Sigmoid colon (tissue), 7 donors: ENCODE measurements around the gene SARM1. TPM values are rescaled to one million over a fixed set of nuclear protein-coding genes. Genes with fewer than 3 reads are reported as not detected.

Experiments
- DNase-seq: peaks from one replicate; pipeline ENCODE4 v3.0.0-alpha.2; 2019
- H3K27ac ChIP-seq, 4 donors: fragments of 200-600 bp; sonication (generic); one replicate each; pipeline ENCODE4 v1.5.1; 2016 to 2019; ENCODE audit warnings: mild to moderate bottlenecking in 1 of 4
- H3K27me3 ChIP-seq, 3 donors: fragments of 200-600 bp; sonication (generic); one replicate each; pipeline ENCODE4 v1.5.1; 2019; ENCODE audit warnings: mild to moderate bottlenecking in 1 of 3
- H3K36me3 ChIP-seq, 4 donors: fragments of 200-600 bp; sonication (generic); one replicate each; pipeline ENCODE4 v1.5.1; 2016 to 2019
- H3K4me1 ChIP-seq, 4 donors: fragments of 200-600 bp; sonication (generic); one replicate each; pipeline ENCODE4 v1.5.1; 2017 to 2019
- H3K4me3 ChIP-seq, 4 donors: fragments of 200-600 bp; sonication (generic); one replicate each; pipeline ENCODE4 v1.5.1; 2017 to 2019; ENCODE audit warnings: mild to moderate bottlenecking in 2 of 4, moderate library complexity in 1 of 4
- H3K9me3 ChIP-seq, 4 donors: fragments of 200-600 bp in 3 of 4; sonication (generic) in 3 of 4; one replicate each; pipeline versions ENCODE4 v1.5.1 to v1.6.1; 2013 to 2019
- CTCF ChIP-seq, 4 experiments: fragments of 450-650 bp in 3 of 4; fragments of 200-600 bp in 1 of 4; IDR thresholded peaks; one replicate each; pipeline ENCODE4 v1.5.1; 2016 to 2019; ENCODE audit warnings: antibody characterized with exemption in 4 of 4, mild to moderate bottlenecking in 3 of 4, moderate library complexity in 2 of 4
- EP300 ChIP-seq, 4 donors: sonication (generic); formaldehyde crosslinking; IDR thresholded peaks; one replicate each; pipeline ENCODE4 v1.6.1; 2017; ENCODE audit warnings: antibody characterized with exemption in 4 of 4
- POLR2A ChIP-seq, 2 donors: fragments of 450-650 bp; IDR thresholded peaks; one replicate each; pipeline ENCODE4 v1.6.1; 2016; ENCODE audit warnings: antibody characterized with exemption in 2 of 2, mild to moderate bottlenecking in 2 of 2, moderate library complexity in 2 of 2
- POLR2AphosphoS5 ChIP-seq, 4 donors: sonication (generic); formaldehyde crosslinking; IDR thresholded peaks; one replicate each; pipeline ENCODE4 v1.6.1; 2017; ENCODE audit warnings: antibody characterized with exemption in 4 of 4
- WGBS, 2 donors: extraction: QIAGEN DNeasy Blood & Tissue Kit; methylation state at CpG; one replicate each; pipeline ENCODE4 v1.1.7; 2013; 5-methylcytosine and 5-hydroxymethylcytosine counted together
- intact Hi-C: fragments of 100-400 bp; cut with DNase I; formaldehyde crosslinking; loops from one replicate; pipeline ENCODE4 v1.15.1; 2023
- polyA plus RNA-seq, 3 donors: library from polyadenylated mRNA; stranded (reverse); fragments of 200-250 nt; gene quantifications; one replicate each; pipeline ENCODE4 v1.2.3, GENCODE V29; 2013
- total RNA-seq, 4 donors: library from RNA; depleted of rRNA; stranded (reverse); fragments of >200 nt; gene quantifications; one replicate each; pipeline ENCODE4 v1.1.0, GENCODE V29; 2016
- donor health status: healthy with polysubstance abuse.
- donor health status: Bipolar disorder and iron deficiency.
- donor health status: healthy.

Gene SARM1
- total and polyA plus RNA-seq, 7 donors = 3.5 to 13.3 (median 8.6) TPM

- H3K4me1 ChIP-seq = peaks cover 0 to 21% (median 19%) of the 10 kb centered on the region in 4 donors
- no peak for DNase-seq
- no peak for TF ChIP-seq POLR2AphosphoS5 (IDR thresholded peaks at IDR 0.05)
- no peak for TF ChIP-seq POLR2A (IDR thresholded peaks at IDR 0.05)
- no peak for TF ChIP-seq CTCF (IDR thresholded peaks at IDR 0.05)
- TF ChIP-seq EP300 (IDR thresholded peaks at IDR 0.05) = no peak
- WGBS, 2 donors = 47 to 69% methylated on average over 33 of the region's 33 CpGs
- intact Hi-C loops = no loop called here
- H3K4me3 ChIP-seq = peak overlapping the region; percentile 52 to 84 (median 73)
- H3K9me3 ChIP-seq = no peaks in the 10 kb centered on the region
- H3K27ac ChIP-seq = peak overlapping the region in 3 of 4 donors; percentile 54 to 67 (median 56)
- H3K36me3 ChIP-seq = peaks cover 0 to 10% (median 3%) of the 10 kb centered on the region in 4 donors
- H3K27me3 ChIP-seq = no peaks in the 10 kb centered on the region
Observed at GRCh38 chr17:28404812-28405570, 33.5 kb downstream of the SARM1 start.

GRCh38 chr17:28405632-28406472 lies 34.4 kb downstream of the SARM1 start, which contains the start of gene SLC46A1:
Gene SLC46A1 (minus strand): TSS chr17:28406212. CDS start chr17:28406114, 98 bp downstream.
- H3K27ac ChIP-seq = peak within 1 kb of the TSS; percentile 54 to 67 (median 55)
- intact Hi-C loops = no loop called here
- DNase-seq = peak; percentile 81
- H3K4me1 ChIP-seq = peaks cover 0 to 21% (median 19%) of the 10 kb centered on the region in 4 donors
- peak within 1 kb of the TSS; percentile 52 to 84 (median 73) for H3K4me3 ChIP-seq
- H3K36me3 ChIP-seq = peaks cover 0 to 10% (median 3%) of the 10 kb centered on the region in 4 donors
- TF ChIP-seq CTCF (IDR thresholded peaks at IDR 0.05) = no peak
- TF ChIP-seq EP300 (IDR thresholded peaks at IDR 0.05) = no peak
- TF ChIP-seq POLR2AphosphoS5 (IDR thresholded peaks at IDR 0.05) = peak in 1 of 4 donors; percentile 22
- no peak for TF ChIP-seq POLR2A (IDR thresholded peaks at IDR 0.05)
- WGBS, 2 donors = 1% methylated on average over 70 of the region's 70 CpGs
- no peaks in the 10 kb centered on the region for H3K9me3 ChIP-seq
- H3K27me3 ChIP-seq = no peaks in the 10 kb centered on the region

GRCh38 chr17:28406473-28406814 lies 35.0 kb downstream of the SARM1 start:
- H3K27ac ChIP-seq = peak overlapping the region in 2 of 4 donors; percentile 56 to 67
- intact Hi-C loops = no loop called here
- WGBS, 2 donors = 17 to 32% methylated on average over 9 of the region's 9 CpGs
- peaks cover 0 to 6% (median 3%) of the 10 kb centered on the region in 4 donors for H3K36me3 ChIP-seq
- H3K9me3 ChIP-seq = no peaks in the 10 kb centered on the region
- H3K4me3 ChIP-seq = peak overlapping the region; percentile 52 to 84 (median 73)
- TF ChIP-seq CTCF (IDR thresholded peaks at IDR 0.05) = no peak
- TF ChIP-seq EP300 (IDR thresholded peaks at IDR 0.05) = no peak
- no peak for TF ChIP-seq POLR2AphosphoS5 (IDR thresholded peaks at IDR 0.05)
- TF ChIP-seq POLR2A (IDR thresholded peaks at IDR 0.05) = no peak
- H3K27me3 ChIP-seq = no peaks in the 10 kb centered on the region
- H3K4me1 ChIP-seq = peaks cover 0 to 21% (median 19%) of the 10 kb centered on the region in 4 donors
- DNase-seq = no peak

GRCh38 chr17:28407130-28407973 lies 35.9 kb downstream of the SARM1 start:
- DNase-seq = no peak
- H3K4me1 ChIP-seq = peaks cover 0 to 21% (median 19%) of the 10 kb centered on the region in 4 donors
- H3K9me3 ChIP-seq = no peaks in the 10 kb centered on the region
- TF ChIP-seq POLR2AphosphoS5 (IDR thresholded peaks at IDR 0.05) (no peak), CTCF (IDR thresholded peaks at IDR 0.05) (no peak), EP300 (IDR thresholded peaks at IDR 0.05) (no peak), POLR2A (IDR thresholded peaks at IDR 0.05) (no peak)
- no peaks in the 10 kb centered on the region for H3K27me3 ChIP-seq
- no peaks in the 10 kb centered on the region for H3K36me3 ChIP-seq
- no peak overlapping the region for H3K27ac ChIP-seq
- intact Hi-C loops = no loop called here
- WGBS, 2 donors = 76 to 81% methylated on average over 5 of the region's 5 CpGs
- H3K4me3 ChIP-seq = no peak overlapping the region
